ENCODE results near the gene ERC1.

ERC1 gene

DNA sequence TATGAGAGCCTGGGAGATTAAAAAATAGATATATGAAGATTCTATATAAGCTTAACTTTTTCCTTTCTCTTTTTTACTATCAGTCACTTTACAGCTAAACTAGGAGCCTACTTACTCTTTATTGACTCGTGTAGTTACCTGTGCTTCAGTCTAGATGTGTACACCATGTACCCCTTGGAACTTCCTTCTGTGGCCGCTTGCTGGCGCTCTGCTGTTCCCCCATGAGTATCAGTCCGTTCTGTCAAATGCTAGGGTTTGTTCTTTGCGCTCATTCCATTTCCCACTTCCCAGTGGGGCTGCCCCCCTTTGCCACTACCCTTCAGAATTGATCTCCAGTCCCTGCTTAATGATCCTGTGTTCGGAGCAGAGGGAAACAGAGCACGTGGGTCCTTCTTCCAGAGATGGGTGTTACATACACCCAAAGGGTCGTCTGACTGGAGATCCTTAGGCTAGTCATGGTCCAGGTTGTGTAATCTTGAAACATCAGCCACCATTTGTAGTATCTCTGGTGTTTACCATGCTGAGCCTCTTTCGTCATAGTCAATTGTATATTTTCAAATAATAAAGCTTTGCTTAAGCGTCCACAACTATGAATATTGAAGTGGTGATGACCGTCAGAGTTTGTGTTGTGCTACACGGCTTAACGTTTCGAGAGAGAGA is 443.4 kb downstream of the ERC1 start:
- no peak overlapping the region for H3K4me3 ChIP-seq (ENCODE audit: low read length)
- no peak for DNase-seq (ENCODE audit: low read depth, low spot score)

DNA sequence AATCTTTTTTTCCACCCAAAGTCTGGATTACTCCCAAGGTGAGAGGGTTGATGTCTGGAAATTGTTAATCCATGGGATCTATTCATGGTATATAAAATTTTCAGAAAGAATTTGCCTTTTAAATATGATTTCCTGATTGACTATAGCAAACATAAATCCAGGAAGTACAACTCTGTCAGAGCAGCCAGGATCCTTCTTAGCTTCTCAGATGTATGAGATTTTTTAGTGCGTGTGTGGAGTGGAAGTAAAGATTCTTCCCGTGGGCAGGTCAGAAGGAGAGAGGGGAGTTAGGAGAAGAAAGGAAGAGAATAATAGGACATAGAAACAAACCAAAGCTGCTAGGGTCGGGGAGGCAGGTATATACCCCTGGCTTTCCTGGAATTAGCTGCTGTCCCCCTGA is 444.0 kb downstream of the ERC1 start:
- no peak overlapping the region for H3K4me3 ChIP-seq (ENCODE audit: low read length)
- no peak for DNase-seq (ENCODE audit: low read depth, low spot score)

DNA sequence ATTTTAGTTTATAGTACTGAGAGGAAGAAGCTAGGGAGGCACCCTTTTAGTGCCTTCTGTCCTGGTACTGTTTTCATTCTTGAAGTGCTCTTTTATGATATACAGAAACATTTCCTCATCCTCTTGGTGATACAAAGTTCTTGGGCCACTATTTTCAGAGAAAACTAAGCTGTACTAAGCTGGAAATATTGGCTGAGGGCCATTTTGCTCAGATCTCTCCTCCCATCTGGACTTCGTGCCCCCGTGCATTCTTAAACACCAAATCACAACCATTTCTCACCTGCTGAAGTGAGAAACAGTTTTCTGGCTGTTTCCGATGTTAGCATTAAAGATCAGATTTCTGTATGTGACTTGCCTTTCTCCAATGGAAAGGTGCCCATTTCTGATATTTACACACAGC is 444.4 kb downstream of the ERC1 start:
- H3K4me3 ChIP-seq (ENCODE audit: low read length): no peak overlapping the region
- DNase-seq (ENCODE audit: low read depth, low spot score): no peak

DNA sequence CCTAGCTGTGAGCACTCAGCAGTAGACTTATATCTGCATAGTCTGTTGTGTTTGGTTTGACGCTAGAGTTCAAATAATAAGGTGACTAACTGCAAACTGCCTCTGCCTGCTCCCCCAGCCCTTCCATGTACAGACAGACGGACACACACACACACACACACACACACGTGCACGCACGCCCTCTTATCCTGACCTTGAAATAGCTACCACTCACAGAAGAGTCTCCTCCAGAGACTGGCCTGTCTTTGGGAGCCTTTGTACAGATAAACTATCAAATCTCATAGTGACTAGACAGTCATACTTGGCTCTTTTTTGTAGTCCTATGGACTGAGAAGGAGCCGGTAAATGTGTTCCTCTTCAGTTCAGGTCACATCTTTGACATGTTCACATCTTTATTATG is 445.0 kb downstream of the ERC1 start:
- DNase-seq (ENCODE audit: low read depth, low spot score): no peak
- H3K4me3 ChIP-seq (ENCODE audit: low read length): no peak overlapping the region

DNA sequence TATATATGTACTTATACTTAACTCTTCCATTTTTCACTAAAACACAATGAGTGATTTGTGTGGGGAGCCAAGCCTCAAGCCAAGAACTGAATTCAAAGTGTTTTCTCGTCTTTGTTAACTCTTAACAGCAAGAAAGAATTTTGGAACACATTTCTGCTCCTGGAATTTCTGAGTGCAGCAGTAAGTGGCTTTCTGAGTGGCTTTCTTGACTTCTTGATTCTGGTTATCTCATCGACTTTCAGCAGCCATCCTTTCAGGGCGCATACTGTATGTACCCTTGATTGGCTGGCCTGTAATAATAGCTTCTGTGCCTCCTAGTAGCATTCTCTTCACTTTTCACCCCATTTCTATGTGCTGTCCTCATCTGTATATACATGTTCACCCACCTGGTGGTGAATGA is 446.0 kb downstream of the ERC1 start:
- no peak for DNase-seq (ENCODE audit: low read depth, low spot score)
- H3K4me3 ChIP-seq (ENCODE audit: low read length): no peak overlapping the region

DNA sequence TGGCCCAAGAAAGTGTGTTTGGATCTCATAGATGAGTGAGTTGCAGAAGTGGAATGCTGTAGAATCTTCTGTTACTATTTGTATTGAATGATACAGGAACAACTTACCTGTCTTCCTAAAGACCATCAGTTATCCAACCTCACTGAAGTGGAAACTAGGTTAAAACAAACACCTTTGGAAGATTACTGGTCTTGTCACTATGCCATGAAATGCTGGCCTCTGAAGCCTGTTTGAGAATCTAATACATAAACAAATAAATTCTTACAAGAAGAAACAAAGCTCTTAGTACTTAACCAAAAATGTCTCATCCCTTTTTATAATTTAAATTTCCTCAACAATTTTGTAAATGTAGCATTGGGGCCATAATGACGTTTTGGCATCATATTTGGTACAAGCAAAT is 448.2 kb downstream of the ERC1 start:
- H3K4me3 ChIP-seq (ENCODE audit: low read length): no peak overlapping the region
- no peak for DNase-seq (ENCODE audit: low read depth, low spot score)

DNA sequence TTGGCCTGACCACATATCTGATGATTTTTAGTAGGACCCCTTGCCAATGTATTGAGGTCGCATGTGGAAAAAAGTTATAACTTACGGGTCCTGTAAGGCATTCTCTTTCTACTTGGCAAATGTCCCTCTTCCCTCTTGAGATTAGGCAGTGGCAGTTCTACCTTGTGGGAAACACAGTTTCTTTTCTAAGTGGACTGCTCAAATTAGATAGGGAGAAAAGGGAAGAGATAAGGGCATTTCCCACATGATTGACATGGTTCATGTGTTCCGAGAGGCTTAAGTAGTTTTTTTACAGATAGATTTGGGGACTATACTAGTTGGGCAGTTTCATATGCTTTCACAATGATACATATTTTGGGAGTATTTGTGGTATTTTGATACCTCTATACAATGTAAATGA is 448.7 kb downstream of the ERC1 start:
- no peak for DNase-seq (ENCODE audit: low read depth, low spot score)
- no peak overlapping the region for H3K4me3 ChIP-seq (ENCODE audit: low read length)

DNA sequence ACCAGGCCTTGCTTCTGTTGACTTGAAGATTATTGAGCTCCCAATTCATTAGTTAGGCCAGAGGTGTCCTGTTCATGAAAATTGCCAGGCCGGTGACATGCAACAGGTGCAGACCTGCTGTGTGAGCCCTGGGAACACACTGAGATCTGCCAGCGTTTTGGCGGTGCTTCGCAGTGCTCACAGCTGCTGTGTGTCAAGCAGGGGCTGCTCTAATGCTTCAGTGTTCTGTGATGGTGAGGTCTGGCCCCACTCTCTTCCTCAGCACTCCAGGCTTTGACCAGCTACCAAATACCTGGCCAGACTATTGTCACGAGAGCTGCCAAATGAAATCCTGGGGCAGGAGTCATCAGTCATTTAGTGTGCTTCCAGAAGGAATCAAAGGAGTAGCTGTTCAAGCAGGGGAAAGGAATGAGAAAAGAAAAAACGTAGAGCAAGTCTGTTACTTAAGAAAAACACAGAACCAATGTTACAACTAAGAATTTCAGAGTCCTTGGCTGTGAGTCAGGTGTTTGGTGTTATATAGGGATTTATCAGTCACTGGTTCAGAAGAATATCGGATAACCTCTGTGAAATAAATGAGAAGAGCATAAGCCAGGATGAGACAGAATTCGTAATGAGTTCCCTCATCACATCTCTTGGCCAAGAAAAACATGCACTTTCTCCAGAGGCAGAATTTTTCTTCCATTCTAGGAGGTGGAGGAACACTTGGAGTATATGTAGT is 452.6 kb downstream of the ERC1 start:
- no peak for DNase-seq (ENCODE audit: low read depth, low spot score)
- no peak overlapping the region for H3K4me3 ChIP-seq (ENCODE audit: low read length)

DNA sequence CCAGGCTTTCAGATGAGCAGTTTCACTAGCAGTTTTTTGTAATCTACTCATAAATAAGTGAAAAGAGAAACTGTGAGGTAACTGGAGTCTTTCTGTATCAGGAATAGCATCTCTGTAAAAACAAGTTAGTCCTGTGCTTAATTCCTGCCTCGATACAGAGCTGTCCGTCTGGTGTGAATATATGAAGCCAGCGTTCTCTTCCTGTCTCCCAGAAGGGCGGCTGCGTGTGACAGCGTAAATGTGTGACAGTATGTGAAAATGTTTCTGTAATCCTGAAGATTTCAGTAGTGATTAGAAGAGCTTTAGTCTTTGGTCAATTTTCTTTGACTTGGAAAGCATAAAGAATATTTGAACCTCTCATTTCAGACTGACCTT is 453.1 kb downstream of the ERC1 start:
- H3K4me3 ChIP-seq (ENCODE audit: low read length): no peak overlapping the region
- no peak for DNase-seq (ENCODE audit: low read depth, low spot score)

DNA sequence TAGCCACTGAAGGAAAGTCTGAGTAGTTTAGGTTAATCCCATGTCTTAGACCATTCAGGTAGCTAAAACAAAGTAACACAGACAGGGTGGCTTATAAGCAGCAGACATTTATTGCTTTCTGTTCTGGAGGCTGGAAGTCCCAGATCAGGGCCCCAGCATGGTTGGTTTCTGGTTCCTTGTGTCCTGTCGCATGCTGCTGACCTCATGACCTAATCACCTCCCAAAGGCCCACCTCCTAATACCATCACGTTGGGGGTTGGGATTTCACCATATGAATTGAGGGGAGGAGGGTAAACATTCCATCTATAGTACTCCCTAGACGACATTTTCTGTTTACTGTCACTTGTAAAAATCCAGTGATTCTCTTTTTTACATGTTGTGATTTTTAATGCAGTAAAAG is 454.8 kb downstream of the ERC1 start:
- no peak for DNase-seq (ENCODE audit: low read depth, low spot score)

DNA sequence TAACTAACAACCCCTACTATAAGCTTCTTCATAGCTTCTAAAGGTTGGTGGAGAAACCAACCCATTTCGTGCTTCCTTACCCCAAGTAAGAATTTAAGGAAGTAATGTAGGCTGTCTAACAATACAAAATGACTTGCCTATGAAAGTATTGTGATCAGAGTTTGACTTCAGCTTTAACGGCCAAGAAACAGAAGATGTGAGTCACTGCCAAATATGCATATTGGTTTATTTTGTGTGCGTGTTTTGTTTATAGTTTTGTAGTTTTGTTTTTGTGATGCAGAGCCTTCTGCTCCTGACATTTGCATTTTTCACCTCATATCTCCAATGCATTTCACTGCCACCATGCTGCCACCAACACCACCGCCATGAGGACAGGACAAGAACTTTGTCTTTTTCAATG is 457.3 kb downstream of the ERC1 start:
- no peak overlapping the region for H3K4me3 ChIP-seq (ENCODE audit: low read length)
- no peak for DNase-seq (ENCODE audit: low read depth, low spot score)

More for the DNA sequence above, 454.8 kb downstream of the ERC1 start:
- no peak overlapping the region for H3K4me3 ChIP-seq (ENCODE audit: low read length)

DNA sequence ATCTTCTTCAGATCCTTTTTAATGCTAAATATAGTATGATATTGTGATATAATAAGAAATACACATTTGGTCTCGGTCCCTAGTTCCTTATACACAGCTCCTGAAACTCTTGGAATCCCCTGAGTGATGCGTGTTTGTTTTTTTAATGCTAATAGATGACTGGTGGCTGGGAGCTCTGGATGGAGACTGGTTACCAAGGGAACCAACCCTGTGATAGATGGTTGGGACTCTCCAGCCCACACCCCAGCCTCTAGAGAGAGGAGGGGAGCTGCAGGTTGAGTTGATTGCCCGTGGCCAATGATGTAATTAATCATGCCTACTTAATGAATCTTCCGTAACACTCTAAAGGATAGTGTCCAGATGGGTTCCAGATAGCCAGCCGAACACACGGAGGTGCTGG is 462.8 kb downstream of the ERC1 start:
- no peak overlapping the region for H3K4me3 ChIP-seq (ENCODE audit: low read length)
- DNase-seq (ENCODE audit: low read depth, low spot score): no peak

DNA sequence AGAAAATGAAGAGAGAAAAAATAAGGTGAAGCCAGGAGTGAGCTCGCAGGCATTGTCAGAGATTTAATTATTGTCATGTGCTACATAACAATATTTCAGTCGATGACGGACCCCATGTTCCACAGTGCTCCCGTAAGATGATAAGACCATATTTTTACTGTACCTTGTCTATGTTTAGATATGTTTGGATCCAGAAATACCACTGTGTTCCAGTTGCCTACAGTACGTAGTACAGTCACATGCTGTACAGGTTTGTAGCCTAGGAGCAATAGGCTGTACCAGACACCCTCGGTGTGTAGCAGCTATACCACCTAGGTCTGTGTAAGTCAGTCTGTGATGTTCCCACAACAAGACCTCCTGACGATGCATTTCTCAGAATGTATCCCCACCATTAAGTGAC is 465.9 kb downstream of the ERC1 start:
- H3K4me3 ChIP-seq (ENCODE audit: low read length): no peak overlapping the region
- no peak for DNase-seq (ENCODE audit: low read depth, low spot score)

DNA sequence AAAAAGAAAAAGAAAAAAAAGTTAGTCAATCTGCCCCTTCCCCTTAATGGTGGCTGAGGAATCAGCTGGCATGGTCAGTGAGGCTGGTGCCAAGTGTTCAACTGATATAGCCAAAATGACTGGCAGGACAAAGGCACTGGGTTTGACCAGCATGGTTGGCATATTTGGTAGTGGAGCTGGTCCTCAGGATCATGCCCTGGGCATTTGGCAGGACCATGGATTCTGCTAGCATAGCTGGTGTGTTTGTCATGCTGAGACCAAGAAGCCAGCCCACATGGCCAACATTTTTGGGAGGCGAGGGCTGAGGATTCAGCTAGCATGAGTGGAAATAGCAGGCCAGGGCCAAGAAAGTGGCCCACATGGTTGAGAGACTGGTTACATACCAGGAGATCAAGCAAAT is 466.9 kb downstream of the ERC1 start:
- no peak overlapping the region for H3K4me3 ChIP-seq (ENCODE audit: low read length)
- no peak for DNase-seq (ENCODE audit: low read depth, low spot score)

DNA sequence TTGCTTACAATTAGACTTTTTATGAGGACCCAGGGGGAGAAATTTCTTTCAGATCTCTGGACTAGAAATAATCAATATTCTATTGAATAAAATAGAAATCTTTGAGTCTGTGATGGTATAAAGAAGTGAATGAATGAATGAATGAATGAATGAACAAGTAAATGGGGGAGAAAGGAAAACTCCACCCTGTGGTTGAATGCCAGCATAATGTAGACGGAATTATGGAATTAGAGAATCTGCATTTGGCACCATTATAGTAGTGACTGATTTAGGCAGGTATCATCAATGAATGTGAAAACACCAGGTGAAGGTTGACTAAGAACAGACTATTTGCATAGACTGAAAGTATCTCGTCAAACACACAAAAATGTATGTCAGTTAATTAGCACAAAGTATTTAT is 468.3 kb downstream of the ERC1 start:
- DNase-seq (ENCODE audit: low read depth, low spot score): no peak
- no peak overlapping the region for H3K4me3 ChIP-seq (ENCODE audit: low read length)

DNA sequence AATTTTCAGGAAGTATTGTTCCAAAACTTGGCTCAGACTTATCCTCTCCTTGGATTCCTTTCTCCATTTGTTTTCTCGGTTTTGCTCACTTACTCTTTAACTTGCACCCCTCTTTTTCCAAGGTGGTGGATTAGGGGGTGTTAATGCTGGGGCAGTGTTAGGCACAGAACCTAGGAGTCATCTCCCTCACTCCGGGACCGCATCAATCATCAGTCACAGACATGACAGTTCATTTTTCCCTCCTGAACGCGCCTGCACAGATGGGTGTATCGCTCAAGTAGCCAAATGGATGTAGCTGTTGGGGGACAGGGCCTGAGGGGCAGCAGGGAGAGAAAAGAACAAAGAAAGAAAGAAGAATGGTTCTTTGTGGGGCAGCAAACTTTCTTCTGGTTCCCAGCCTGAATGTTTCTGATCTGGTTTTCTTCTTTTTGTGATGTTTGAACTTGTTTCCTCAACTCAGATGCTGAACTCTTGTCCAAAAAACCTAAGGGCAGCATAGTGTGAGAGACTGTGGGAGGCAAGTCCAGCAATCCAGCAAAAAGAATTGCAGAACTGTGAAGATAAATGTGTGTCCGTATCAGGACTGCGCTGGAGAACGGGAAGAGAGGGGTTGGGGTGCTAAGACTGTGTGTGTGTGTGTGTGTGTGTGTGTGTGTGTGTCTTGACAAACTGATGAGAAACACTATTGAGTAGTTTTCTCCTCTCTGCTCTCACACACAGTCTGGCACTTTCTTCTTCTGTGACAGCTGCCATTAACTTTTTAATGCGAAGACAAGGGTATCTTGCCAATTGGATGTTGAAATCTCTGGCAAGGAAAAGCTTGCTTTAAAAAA is 472.3 kb downstream of the ERC1 start:
- no peak for DNase-seq (ENCODE audit: low read depth, low spot score)
- no peak overlapping the region for H3K4me3 ChIP-seq (ENCODE audit: low read length)

DNA sequence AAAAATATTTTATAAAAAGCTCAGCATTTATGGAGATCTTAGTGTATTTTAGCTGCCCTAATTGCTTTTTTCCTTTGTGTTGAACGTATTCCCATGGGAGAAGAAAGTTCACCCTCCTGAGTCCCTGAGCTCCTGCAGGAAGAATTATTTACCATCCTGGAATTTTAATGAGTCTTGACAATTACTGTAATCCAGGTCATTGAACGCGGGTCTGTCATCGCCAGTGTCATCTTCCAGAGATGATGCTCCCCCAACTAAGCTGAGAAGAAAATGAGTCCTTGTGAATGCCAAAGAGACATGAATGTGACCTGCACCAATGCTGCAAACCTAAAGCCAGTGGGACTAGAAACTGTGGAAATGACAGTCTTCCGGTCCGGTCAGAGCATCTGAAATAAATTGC is 473.9 kb downstream of the ERC1 start:
- DNase-seq (ENCODE audit: low read depth, low spot score): no peak
- H3K4me3 ChIP-seq (ENCODE audit: low read length): no peak overlapping the region

DNA sequence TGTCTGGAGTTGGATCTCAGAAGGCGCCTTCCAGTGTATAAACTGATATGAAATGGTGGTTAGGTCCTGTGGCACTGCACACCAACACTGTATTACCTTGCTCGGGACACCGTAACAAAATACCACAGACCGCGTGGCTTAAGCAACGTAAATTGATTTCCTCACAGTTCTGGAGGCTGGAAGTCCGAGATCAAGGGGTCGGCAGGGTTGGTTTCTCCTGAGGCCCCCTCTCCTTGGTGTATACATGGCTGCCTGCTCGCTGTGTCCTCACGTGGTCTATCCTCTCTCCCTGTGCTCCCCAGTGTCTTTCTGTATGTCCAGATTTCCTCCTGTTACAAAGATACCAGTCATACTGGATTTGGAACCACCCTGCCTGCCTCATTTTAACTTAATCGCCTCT is 475.0 kb downstream of the ERC1 start:
- no peak for DNase-seq (ENCODE audit: low read depth, low spot score)

DNA sequence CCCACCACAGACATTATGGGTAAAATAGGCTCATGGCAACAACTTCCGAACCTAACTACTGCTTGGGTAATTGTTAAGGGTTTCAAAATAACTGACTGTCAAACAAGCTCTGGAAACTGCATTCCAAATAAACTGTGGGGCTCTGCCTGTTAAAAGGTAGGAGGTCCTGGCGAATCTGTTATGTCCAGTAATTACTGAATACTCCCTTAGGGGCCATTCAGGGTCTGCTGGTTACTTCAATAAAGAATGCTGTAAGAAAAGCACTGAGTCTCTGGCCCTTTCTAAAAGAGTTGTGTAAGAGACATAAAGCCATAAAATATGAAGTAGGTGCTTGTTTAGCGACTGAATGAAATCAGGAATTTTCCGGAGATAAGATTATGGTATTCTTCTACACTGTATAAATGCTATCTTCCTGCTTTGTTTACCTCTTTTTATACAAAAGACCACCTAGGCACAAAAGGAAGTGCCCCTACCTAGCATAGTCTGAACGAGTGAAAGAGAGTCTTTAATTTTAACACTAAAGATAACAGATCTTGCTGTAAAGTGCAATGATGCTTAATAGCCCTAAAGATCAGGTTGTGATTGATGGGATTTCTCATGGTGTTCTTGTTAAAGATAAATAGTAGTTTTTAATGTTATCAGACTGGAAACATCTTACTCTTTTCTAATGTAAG is 475.6 kb downstream of the ERC1 start:
- no peak for DNase-seq (ENCODE audit: low read depth, low spot score)
- no peak overlapping the region for H3K4me3 ChIP-seq (ENCODE audit: low read length)

More for the DNA sequence above, 475.0 kb downstream of the ERC1 start:
- no peak overlapping the region for H3K4me3 ChIP-seq (ENCODE audit: low read length)

DNA sequence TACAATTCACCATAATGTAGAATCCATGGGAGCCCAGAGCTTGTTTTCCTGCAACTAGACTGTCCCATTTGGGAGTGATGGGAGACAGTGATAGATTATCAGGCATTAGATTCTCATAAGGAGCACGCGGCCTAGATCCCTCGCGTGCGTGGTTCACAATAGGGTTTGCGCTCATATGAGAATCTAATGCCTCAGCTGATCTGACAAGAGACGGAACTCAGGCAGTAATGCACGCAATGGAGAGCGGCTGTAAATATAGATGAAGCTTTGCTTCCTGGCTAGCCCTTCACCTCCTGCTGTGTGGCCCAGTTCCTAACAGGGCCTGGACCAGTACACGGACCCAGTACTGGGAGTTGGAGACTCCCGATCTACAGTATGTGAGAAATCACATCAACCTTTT is 476.7 kb downstream of the ERC1 start:
- DNase-seq (ENCODE audit: low read depth, low spot score): no peak
- H3K4me3 ChIP-seq (ENCODE audit: low read length): no peak overlapping the region

Data from Jurkat, Clone E6-1 (cell line).